GM12878 (cell line): ENCODE data around the gene SLC12A6. TPM values are rescaled to one million over a fixed set of nuclear protein-coding genes. Genes with fewer than 3 reads are reported as not detected.
A peak's percentile ranks its signal among the peaks of the same experiment; 100 is the strongest.

Source experiments
- ATAC-seq: fragments of 200-7000 bp; cut with Tn5 transposase; 3 replicates; pipeline ENCODE4 v1.9.1; 2020; ENCODE audit warnings: mild to moderate bottlenecking, moderate library complexity
- BruUV-seq: library from RNA; stranded (reverse); fragments of 400-500 nt; replicated peaks from 2 replicates; lab custom pipeline; 2021; lab: Mats Ljungman, UMichigan
- CTCF ChIA-PET: fragments of 300-600 bp; sonication (Branson Sonifier 250); formaldehyde crosslinking; extraction: SDS; loops from one replicate; lab custom pipeline; 2021; ENCODE audit warnings: inconsistent platforms; lab: Yijun Ruan, JAX
- POLR2A ChIA-PET: fragments of 350-600 bp; formaldehyde crosslinking; extraction: SDS; loops from one replicate; lab custom pipeline; 2021; ENCODE audit warnings: inconsistent platforms; lab: Charles Lee
- RAD21 ChIA-PET: fragments of 300-600 bp; sonication (Branson Sonifier 250); formaldehyde crosslinking; loops from one replicate; lab custom pipeline; 2023; ENCODE audit warnings: antibody characterized with exemption; ENCODE audit not compliant: unreplicated experiment; lab: Charles Lee
- SMC1A ChIA-PET: fragments of 300-600 bp; sonication (Branson Sonifier 250); formaldehyde crosslinking; loops from one replicate; lab custom pipeline; 2023; ENCODE audit not compliant: unreplicated experiment, uncharacterized antibody; lab: Charles Lee
- DNase-seq: peaks from one replicate; pipeline ENCODE4 v3.0.0-alpha.2; 2011; ENCODE audit warnings: low read depth, low spot score
- FAIRE-seq: peaks from 3 replicates; lab custom pipeline; 2011; peaks lifted over from hg19 to GRCh38; lab: Jason Lieb, UNC
- H2AFZ ChIP-seq: 2 replicates; pipeline ENCODE4 v1.6.0; 2011; ENCODE audit warnings: low read depth, low read length, control low read depth; ENCODE audit not compliant: control insufficient read depth
- H3K27ac ChIP-seq: 2 replicates; pipeline ENCODE4 v1.5.1; 2011; ENCODE audit warnings: control low read depth; ENCODE audit not compliant: control insufficient read depth, insufficient read depth
- H3K27me3 ChIP-seq, 2 experiments: replicated peaks in 1 of 2; 2 replicates each; pipeline versions ENCODE4 v1.6.0 to v1.6.1; 2011; ENCODE audit warnings: low read length in 1 of 2; ENCODE audit not compliant: control insufficient read depth in 2 of 2, insufficient read depth in 2 of 2
- H3K36me3 ChIP-seq, 2 experiments: 2 replicates each; pipeline ENCODE4 v1.5.1; 2011; ENCODE audit warnings: low read length in 1 of 2; ENCODE audit not compliant: control insufficient read depth in 2 of 2, insufficient read depth in 2 of 2
- H3K4me1 ChIP-seq: 2 replicates; pipeline ENCODE4 v1.6.1; 2011; ENCODE audit warnings: mild to moderate bottlenecking, low read length, moderate library complexity, mixed read lengths; ENCODE audit not compliant: control insufficient read depth, insufficient read depth
- H3K4me2 ChIP-seq: 2 replicates; pipeline ENCODE4 v1.6.0; 2011; ENCODE audit warnings: control low read depth; ENCODE audit not compliant: control insufficient read depth, insufficient read depth
- H3K4me3 ChIP-seq: fragments of 200-600 bp; sonication (generic); 2 replicates; pipeline ENCODE4 v1.5.1; 2016
- H3K79me2 ChIP-seq: 2 replicates; pipeline ENCODE4 v1.6.0; 2011; ENCODE audit warnings: low read length; ENCODE audit not compliant: control insufficient read depth, insufficient read depth
- H3K9ac ChIP-seq: 2 replicates; pipeline ENCODE4 v1.8.0; 2011; ENCODE audit warnings: low read length, control low read depth, mixed read lengths; ENCODE audit not compliant: control insufficient read depth, insufficient read depth
- H3K9me3 ChIP-seq: replicated peaks from 3 replicates; pipeline ENCODE4 v1.5.1; 2011; ENCODE audit warnings: mild to moderate bottlenecking, low read length; ENCODE audit not compliant: control insufficient read depth, insufficient read depth
- H4K20me1 ChIP-seq: 2 replicates; pipeline ENCODE4 v1.6.0; 2011; ENCODE audit not compliant: control insufficient read depth, insufficient read depth
- GABPA ChIP-seq: IDR thresholded peaks from 2 replicates; pipeline ENCODE4 v1.6.1; 2014; ENCODE audit warnings: antibody characterized with exemption, low read depth, mild to moderate bottlenecking, inconsistent platforms
- IRF3 ChIP-seq: fragments of 450-650 bp; IDR thresholded peaks from 2 replicates; pipeline ENCODE4 v1.6.1; 2014; ENCODE audit warnings: mild to moderate bottlenecking
- NBN ChIP-seq: fragments of 450-650 bp; IDR thresholded peaks from 2 replicates; pipeline ENCODE4 v1.6.1; 2016
- PAX5 ChIP-seq: IDR thresholded peaks from 2 replicates; pipeline ENCODE4 v1.6.1; 2011; ENCODE audit warnings: low read depth, low read length, borderline replicate concordance
- POLR2AphosphoS5 ChIP-seq: IDR thresholded peaks from 2 replicates; pipeline ENCODE4 v1.6.1; 2011; ENCODE audit warnings: mild to moderate bottlenecking, low read length, inconsistent platforms
- SMAD1 ChIP-seq: fragments of 450-650 bp; IDR thresholded peaks from 2 replicates; pipeline ENCODE4 v1.6.1; 2018; ENCODE audit warnings: mild to moderate bottlenecking, low read depth; ENCODE audit not compliant: partially characterized antibody
- ZSCAN29 ChIP-seq: fragments of 450-650 bp; IDR thresholded peaks from 2 replicates; pipeline ENCODE4 v1.6.1; 2017; ENCODE audit warnings: mild to moderate bottlenecking, moderate library complexity
- WGBS: methylation state at CpG from one replicate; pipeline ENCODE4 v1.1.6; 2016; ENCODE audit warnings: low lambda C conversion rate; ENCODE audit not compliant: insufficient replicate concordance, insufficient coverage; ENCODE audit errors: missing lambda C conversion rate; 5-methylcytosine and 5-hydroxymethylcytosine counted together
- in situ Hi-C: fragments of 300-500 bp; cut with MboI; formaldehyde crosslinking; loops from 9 replicates; pipeline ENCODE4 v1.14.3; 2018; ENCODE audit warnings: mixed read lengths
- intact Hi-C: fragments of 100-400 bp; cut with micrococcal nuclease; formaldehyde crosslinking; loops from one replicate; pipeline ENCODE4 v1.14.2; 2022; ENCODE audit not compliant: unreplicated experiment
- polyA plus RNA-seq, 11 experiments: library from polyadenylated mRNA; depleted of rRNA in 4 of 11; unstranded in 6 of 11; stranded (reverse) in 5 of 11; fragments of >200 nt; fragmentation: Nextera tagmentation in 4 of 11; fragmentation: Illumina TruSeq in 1 of 11; extraction: Ambion mirVana in 4 of 11; extraction: Trizol in 1 of 11; gene quantifications; 1 replicate in 1 of 11; 2 replicates in 10 of 11; pipeline versions ENCODE4 v1.2.1 to v1.2.3, GENCODE V29; 2011 to 2016; ENCODE audit warnings: inconsistent platforms in 2 of 11, missing spikeins in 2 of 11, low read depth in 1 of 11
- total RNA-seq, 4 experiments: library from RNA; depleted of rRNA in 3 of 4; stranded (reverse); fragments of >200 nt in 3 of 4; fragmentation: Illumina TruSeq in 1 of 4; extraction: Trizol in 1 of 4; gene quantifications; 2 replicates each; pipeline versions ENCODE4 v1.2.1 to v1.2.3, GENCODE V29; 2013 to 2021
- TF ChIP-seq, protein P1 (sequence below): IDR thresholded peaks from 2 replicates; pipeline ENCODE4 v1.6.1; 2012; ENCODE audit warnings: low read depth, low read length, improper control_type of control experiment
- TF ChIP-seq, protein P2 (sequence below): fragments of 450-650 bp; IDR thresholded peaks from 2 replicates; pipeline ENCODE4 v1.6.1; 2016; ENCODE audit warnings: mild to moderate bottlenecking

Gene SLC12A6
- total and polyA plus RNA-seq, 10 of the 15 experiments (the other 5 are each of a cell fraction or from before 2014, with no cell fraction given) = 4.7 to 94.4 (median 34.2) TPM

- in situ Hi-C loops (no loop called here), intact Hi-C loops (loop anchor here (5.0 kb wide), 1 partner anchor 92 kb away; no protein-coding TSS in a partner anchor)
- ChIA-PET RAD21 (interaction anchor here (0.9 to 4.9 kb wide), 5 partner anchors 9 to 249 kb away, joined by 4 to 32 read pairs (median 6); partner anchors contain the start of genes GOLGA8B and LPCAT4), POLR2A (interaction anchor here (1.0 to 4.4 kb wide), 4 partner anchors 10 to 33 kb away, joined by 3 to 26 read pairs (median 14); partner anchors contain the start of gene LPCAT4), SMC1A (interaction anchor here (0.7 to 7.9 kb wide), 6 partner anchors 8 to 129 kb away, joined by 3 to 89 read pairs (median 6); no protein-coding TSS in a partner anchor), CTCF (interaction anchor here (0.7 to 2.2 kb wide), 4 partner anchors 8 to 586 kb away, joined by 3 to 15 read pairs (median 5); partner anchors contain the start of genes NOP10 and NUTM1)
- no peaks in the 10 kb centered on the region for H3K27me3 ChIP-seq
- H3K4me1 ChIP-seq = peaks cover 15% of the 10 kb centered on the region
- H3K4me3 ChIP-seq = peak overlapping the region; percentile 72
- H3K27ac ChIP-seq = peak overlapping the region; percentile 94
- H3K9me3 ChIP-seq = no peaks in the 10 kb centered on the region
- DNase-seq = no peak
- H3K9ac ChIP-seq = peak overlapping the region; percentile 89
- peaks cover 78% of the 10 kb centered on the region for H3K79me2 ChIP-seq
- WGBS = 2% methylated on average over 4 of the region's 4 CpGs
- H3K4me2 ChIP-seq = peak overlapping the region; percentile 100
- no peak for ATAC-seq
- TF ChIP-seq NBN (no peak), SMAD1 (peak; percentile 38), GABPA (no peak), PAX5 (no peak), IRF3 (no peak), POLR2AphosphoS5 (no peak), ZSCAN29 (no peak)
- TF ChIP-seq, protein P1, sequence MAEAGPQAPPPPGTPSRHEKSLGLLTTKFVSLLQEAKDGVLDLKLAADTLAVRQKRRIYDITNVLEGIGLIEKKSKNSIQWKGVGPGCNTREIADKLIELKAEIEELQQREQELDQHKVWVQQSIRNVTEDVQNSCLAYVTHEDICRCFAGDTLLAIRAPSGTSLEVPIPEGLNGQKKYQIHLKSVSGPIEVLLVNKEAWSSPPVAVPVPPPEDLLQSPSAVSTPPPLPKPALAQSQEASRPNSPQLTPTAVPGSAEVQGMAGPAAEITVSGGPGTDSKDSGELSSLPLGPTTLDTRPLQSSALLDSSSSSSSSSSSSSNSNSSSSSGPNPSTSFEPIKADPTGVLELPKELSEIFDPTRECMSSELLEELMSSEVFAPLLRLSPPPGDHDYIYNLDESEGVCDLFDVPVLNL = no peak
- TF ChIP-seq, protein P2, sequence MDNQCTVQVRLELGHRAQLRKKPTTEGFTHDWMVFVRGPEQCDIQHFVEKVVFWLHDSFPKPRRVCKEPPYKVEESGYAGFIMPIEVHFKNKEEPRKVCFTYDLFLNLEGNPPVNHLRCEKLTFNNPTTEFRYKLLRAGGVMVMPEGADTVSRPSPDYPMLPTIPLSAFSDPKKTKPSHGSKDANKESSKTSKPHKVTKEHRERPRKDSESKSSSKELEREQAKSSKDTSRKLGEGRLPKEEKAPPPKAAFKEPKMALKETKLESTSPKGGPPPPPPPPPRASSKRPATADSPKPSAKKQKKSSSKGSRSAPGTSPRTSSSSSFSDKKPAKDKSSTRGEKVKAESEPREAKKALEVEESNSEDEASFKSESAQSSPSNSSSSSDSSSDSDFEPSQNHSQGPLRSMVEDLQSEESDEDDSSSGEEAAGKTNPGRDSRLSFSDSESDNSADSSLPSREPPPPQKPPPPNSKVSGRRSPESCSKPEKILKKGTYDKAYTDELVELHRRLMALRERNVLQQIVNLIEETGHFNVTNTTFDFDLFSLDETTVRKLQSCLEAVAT = no peak
- peaks cover 0 to 5% of the 10 kb centered on the region in 2 experiments; a peak in 1 of 4 replicates for H3K36me3 ChIP-seq
- H4K20me1 ChIP-seq = no peaks in the 10 kb centered on the region
- no peak for FAIRE-seq
- no peak overlapping the region for H2AFZ ChIP-seq
- TSS peak; percentile 88 for BruUV-seq
Observed at GRCh38 chr15:34334672-34335071, 2.9 kb downstream of the SLC12A6 start.
